ENCODE data around the gene ZNF385A.

ZNF385A gene

DNA sequence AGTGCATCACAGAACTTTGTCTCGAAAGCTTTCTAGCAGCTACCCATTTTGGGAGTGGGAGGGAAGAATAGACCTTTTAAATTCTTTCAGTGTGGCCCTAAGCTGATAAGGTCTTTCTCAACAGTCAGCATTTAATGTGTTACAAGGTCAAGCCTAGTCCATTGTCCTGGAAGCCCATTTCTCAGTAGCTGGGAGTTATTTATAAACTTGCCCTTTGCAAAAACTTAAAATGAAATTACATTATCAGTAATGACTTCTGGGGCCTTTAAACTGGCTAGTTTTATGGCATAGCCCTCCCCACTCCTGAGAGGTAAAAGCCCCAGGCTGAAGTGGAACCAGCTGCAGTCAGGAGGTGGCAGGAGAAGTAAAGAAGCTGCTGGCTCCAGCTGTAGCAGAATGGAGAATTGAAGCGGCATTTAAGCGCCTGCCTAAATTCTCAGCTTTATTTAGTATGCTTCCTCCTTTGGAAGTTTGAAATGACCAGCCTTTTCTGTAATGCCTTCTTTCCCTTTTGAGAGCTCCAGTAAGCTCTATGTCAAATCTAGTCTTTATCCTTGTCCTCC lies 47.2 kb downstream of the ZNF385A start:
- DNase-seq (ENCODE audit: extremely low spot score), result no peak
- TF ChIP-seq TARDBP (IDR thresholded peaks at IDR 0.05) (no peak), NFRKB (IDR thresholded peaks at IDR 0.05) (no peak), ARNT (IDR thresholded peaks at IDR 0.05) (no peak), LEF1 (IDR thresholded peaks at IDR 0.05; ENCODE audit: borderline replicate concordance) (no peak), BHLHE40 (IDR thresholded peaks at IDR 0.05; ENCODE audit: borderline replicate concordance) (no peak), CTBP1 (IDR thresholded peaks at IDR 0.05; ENCODE audit: borderline replicate concordance) (no peak), FOXM1 (IDR thresholded peaks at IDR 0.05; ENCODE audit: borderline replicate concordance) (no peak), L3MBTL2 (conservative IDR thresholded peaks at IDR 0.05) (no peak), SUZ12 (IDR thresholded peaks at IDR 0.05) (no peak), SP1 (IDR thresholded peaks at IDR 0.05) (no peak)
- TF ChIP-seq, protein P1, sequence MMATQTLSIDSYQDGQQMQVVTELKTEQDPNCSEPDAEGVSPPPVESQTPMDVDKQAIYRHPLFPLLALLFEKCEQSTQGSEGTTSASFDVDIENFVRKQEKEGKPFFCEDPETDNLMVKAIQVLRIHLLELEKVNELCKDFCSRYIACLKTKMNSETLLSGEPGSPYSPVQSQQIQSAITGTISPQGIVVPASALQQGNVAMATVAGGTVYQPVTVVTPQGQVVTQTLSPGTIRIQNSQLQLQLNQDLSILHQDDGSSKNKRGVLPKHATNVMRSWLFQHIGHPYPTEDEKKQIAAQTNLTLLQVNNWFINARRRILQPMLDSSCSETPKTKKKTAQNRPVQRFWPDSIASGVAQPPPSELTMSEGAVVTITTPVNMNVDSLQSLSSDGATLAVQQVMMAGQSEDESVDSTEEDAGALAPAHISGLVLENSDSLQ (IDR thresholded peaks at IDR 0.05), result no peak
- ChIA-PET POLR2A (interaction anchor here (0.6 to 3.6 kb wide), 4 partner anchors 13 to 57 kb away, joined by 3 to 14 read pairs (median 6); partner anchors contain the start of genes CBX5, COPZ1 and HNRNPA1), CTCF (interaction anchor here (0.7 to 3.3 kb wide), 15 partner anchors 10 to 311 kb away, joined by 3 to 17 read pairs (median 7); partner anchors contain the start of gene COPZ1)

DNA sequence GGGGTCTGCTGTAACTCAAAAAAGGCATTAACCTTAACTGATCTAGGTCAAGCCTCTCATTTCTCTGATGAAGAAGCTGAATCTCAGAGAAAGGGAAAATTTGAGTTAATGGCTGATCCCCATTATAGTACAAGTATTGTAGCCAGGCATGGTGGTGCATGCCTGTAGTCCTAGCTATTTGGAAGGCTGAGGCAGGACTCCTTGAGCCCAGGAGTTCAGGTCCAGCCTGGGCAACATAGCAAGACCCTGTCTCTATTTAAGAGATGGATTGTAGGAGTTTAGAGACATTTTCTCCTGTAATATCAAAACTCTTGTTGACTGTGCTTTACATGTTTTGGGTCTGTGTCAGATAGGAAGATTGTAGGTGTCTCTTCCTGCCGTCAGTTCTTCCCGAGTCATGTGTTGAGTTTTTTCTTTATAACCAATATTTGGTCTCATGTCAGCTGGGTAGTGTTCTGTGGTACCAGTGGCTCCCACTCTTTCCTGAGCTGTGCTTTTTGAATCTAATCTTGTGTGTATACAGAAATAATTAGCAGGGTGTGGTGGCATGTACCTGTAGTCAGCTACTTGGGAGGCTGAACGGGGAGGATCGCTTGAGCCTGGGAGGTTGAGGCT lies 51.0 kb downstream of the ZNF385A start:
- ChIA-PET POLR2A (interaction anchor here (0.6 to 3.6 kb wide), 4 partner anchors 9 to 53 kb away, joined by 3 to 16 read pairs (median 12); partner anchors contain the start of genes CBX5, COPZ1 and HNRNPA1), CTCF (interaction anchor here (0.7 to 1.7 kb wide), 6 partner anchors 9 to 194 kb away, joined by 3 to 9 read pairs (median 4); partner anchors contain the start of gene COPZ1)
- no peak for TF ChIP-seq LEF1 (IDR thresholded peaks at IDR 0.05; ENCODE audit: borderline replicate concordance)
- TF ChIP-seq ZNF384 (IDR thresholded peaks at IDR 0.05), result no peak
- TF ChIP-seq FOXM1 (IDR thresholded peaks at IDR 0.05; ENCODE audit: borderline replicate concordance), result no peak
- TF ChIP-seq, protein P1 (IDR thresholded peaks at IDR 0.05), result no peak
- TF ChIP-seq BHLHE40 (IDR thresholded peaks at IDR 0.05; ENCODE audit: borderline replicate concordance), result no peak
- no peak for TF ChIP-seq L3MBTL2 (conservative IDR thresholded peaks at IDR 0.05)
- no peak for TF ChIP-seq CTBP1 (IDR thresholded peaks at IDR 0.05; ENCODE audit: borderline replicate concordance)
- no peak for TF ChIP-seq ELF4 (IDR thresholded peaks at IDR 0.05)
- no peak for TF ChIP-seq HDGF (IDR thresholded peaks at IDR 0.05; ENCODE audit: borderline replicate concordance)
- no peak for TF ChIP-seq FOXK2 (IDR thresholded peaks at IDR 0.05)
- no peak for TF ChIP-seq ARNT (IDR thresholded peaks at IDR 0.05)
- no peak for TF ChIP-seq FOXA1 (IDR thresholded peaks at IDR 0.05)
- no peak for TF ChIP-seq NFRKB (IDR thresholded peaks at IDR 0.05)
- DNase-seq (ENCODE audit: extremely low spot score), result no peak

DNA sequence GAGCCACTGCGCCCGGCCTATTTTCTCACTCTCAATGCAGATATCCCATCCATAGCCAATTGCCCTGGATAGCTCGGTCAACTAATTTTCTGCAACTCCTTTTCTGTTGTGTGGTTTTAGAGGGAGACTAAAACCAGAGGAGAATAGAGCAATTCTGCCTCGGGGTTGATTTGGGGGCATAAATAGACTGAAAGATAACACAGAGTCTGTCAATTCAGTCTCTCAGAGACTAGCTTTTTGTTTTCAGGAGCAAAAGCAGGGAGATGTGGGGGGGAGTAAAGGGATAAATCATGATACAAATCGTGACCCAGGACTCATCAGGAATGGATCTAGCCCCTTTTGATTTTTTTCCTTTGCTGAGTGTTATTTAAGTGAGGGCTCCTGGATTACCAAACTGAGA lies 53.1 kb downstream of the ZNF385A start:
- DNase-seq (ENCODE audit: extremely low spot score), result no peak
- CTCF ChIA-PET, result interaction anchor here (0.8 kb wide), 1 partner anchor 48 kb away, joined by 3 read pairs; no protein-coding TSS in a partner anchor

DNA sequence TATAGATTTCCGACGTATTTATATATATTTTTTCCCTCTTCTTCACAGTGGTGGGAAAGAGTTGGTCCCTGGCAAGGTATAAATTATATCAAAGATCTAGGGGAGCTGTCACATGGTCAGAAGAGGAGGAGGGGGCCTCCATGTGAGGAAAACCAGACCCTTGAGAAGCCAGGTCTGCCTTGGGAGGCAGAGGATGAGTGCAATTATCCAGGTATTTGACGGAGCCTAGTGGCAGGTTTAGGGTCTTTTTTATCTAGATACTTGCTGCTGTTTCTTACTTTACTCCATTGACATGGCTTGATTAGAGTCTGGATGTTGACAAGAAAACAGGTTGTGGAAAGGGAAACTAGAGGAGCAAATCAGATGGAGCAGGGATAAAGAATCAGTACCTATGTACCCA lies 54.1 kb downstream of the ZNF385A start:
- CTCF ChIA-PET, result no interaction called here
- POLR2A ChIA-PET, result interaction anchor here (1.8 kb wide), 1 partner anchor 29 kb away, joined by 4 read pairs; no protein-coding TSS in a partner anchor
- no peak for DNase-seq (ENCODE audit: extremely low spot score)
- TF ChIP-seq TARDBP (IDR thresholded peaks at IDR 0.05) (no peak), FOXA1 (IDR thresholded peaks at IDR 0.05) (no peak), BHLHE40 (IDR thresholded peaks at IDR 0.05; ENCODE audit: borderline replicate concordance) (no peak), HDGF (IDR thresholded peaks at IDR 0.05; ENCODE audit: borderline replicate concordance) (no peak), SUZ12 (IDR thresholded peaks at IDR 0.05) (no peak), ZNF384 (IDR thresholded peaks at IDR 0.05) (no peak), CTBP1 (IDR thresholded peaks at IDR 0.05; ENCODE audit: borderline replicate concordance) (no peak)

More for the DNA sequence above, 53.1 kb downstream of the ZNF385A start:
- TF ChIP-seq SP1 (IDR thresholded peaks at IDR 0.05), result no peak
- TF ChIP-seq ZNF384 (IDR thresholded peaks at IDR 0.05), result no peak
- no peak for TF ChIP-seq SUZ12 (IDR thresholded peaks at IDR 0.05)
- no peak for TF ChIP-seq TARDBP (IDR thresholded peaks at IDR 0.05)
- no peak for TF ChIP-seq BHLHE40 (IDR thresholded peaks at IDR 0.05; ENCODE audit: borderline replicate concordance)
- TF ChIP-seq FOXA1 (IDR thresholded peaks at IDR 0.05), result no peak
- TF ChIP-seq NFRKB (IDR thresholded peaks at IDR 0.05), result no peak
- no peak for TF ChIP-seq LEF1 (IDR thresholded peaks at IDR 0.05; ENCODE audit: borderline replicate concordance)
- no peak for TF ChIP-seq ARNT (IDR thresholded peaks at IDR 0.05)
- TF ChIP-seq ELF4 (IDR thresholded peaks at IDR 0.05), result no peak
- TF ChIP-seq HDGF (IDR thresholded peaks at IDR 0.05; ENCODE audit: borderline replicate concordance), result no peak
- no peak for TF ChIP-seq L3MBTL2 (conservative IDR thresholded peaks at IDR 0.05)
- TF ChIP-seq FOXK2 (IDR thresholded peaks at IDR 0.05), result no peak
- no peak for TF ChIP-seq CTBP1 (IDR thresholded peaks at IDR 0.05; ENCODE audit: borderline replicate concordance)
- TF ChIP-seq FOXM1 (IDR thresholded peaks at IDR 0.05; ENCODE audit: borderline replicate concordance), result no peak
- POLR2A ChIA-PET, result interaction anchor here (1.8 to 3.6 kb wide), 2 partner anchors 28 to 51 kb away, joined by 4 to 14 read pairs; partner anchors contain the start of genes CBX5 and HNRNPA1

DNA sequence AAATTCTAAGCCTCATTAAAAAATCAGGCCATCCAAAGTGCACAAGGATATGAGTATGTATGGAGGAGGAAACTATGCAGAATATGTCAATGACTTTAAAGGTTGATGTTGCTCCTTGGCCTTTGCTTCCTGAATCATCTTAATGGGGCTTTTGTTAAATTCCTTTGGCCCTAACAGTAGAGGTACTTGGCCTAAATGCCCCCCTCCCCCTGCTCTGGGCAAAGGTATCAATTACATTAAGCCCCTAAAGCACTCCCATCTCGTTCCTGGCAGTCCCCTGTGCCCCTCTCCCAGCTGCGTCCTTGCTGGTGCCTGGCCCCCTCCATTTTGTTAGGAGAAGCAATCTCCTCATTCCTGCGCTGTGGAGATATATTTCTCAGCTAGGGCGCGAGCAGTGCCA lies 54.8 kb downstream of the ZNF385A start:
- ChIA-PET CTCF (no interaction called here), POLR2A (interaction anchor here (1.8 kb wide), 1 partner anchor 29 kb away, joined by 4 read pairs; no protein-coding TSS in a partner anchor)
- no peak for TF ChIP-seq HDGF (IDR thresholded peaks at IDR 0.05; ENCODE audit: borderline replicate concordance)
- TF ChIP-seq LEF1 (IDR thresholded peaks at IDR 0.05; ENCODE audit: borderline replicate concordance), result no peak
- DNase-seq (ENCODE audit: extremely low spot score), result no peak

DNA sequence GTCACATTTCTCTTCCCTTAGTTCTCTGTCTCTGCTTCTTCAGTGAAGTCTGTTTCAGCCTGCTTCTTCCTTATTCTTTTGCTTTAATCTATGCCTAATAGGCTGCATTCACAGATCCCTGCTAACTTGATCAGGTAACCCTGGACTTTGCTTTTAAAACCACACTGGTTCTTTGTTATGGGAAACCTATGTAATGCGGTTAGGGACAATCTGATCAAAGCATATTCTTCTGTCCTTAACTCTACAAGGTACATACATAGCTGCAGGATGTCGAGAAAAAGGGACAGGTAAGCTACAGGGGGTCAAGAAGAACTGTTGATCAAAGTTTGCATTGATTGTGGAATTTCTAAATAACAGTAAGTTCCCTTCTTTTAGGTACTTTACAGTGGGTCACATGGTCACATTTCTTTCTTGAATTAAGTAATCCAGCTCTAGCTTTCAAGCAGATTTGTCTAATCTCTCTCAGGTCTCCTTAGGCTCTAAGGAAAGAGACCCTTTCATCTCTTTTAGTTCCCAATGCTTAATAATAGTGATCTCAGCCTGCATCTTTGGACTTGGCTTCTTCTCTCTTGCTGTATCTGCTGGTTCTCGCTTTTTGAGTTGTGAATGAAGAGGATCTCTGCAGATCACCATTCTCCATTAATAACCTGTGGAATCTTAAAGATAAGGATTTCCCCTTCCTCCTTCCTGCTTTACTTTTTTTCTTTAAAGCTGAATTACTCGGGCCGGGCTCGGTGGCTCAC lies 55.8 kb downstream of the ZNF385A start:
- CTCF ChIA-PET, result interaction anchor here (0.9 kb wide), 1 partner anchor 30 kb away, joined by 3 read pairs; no protein-coding TSS in a partner anchor
- POLR2A ChIA-PET, result interaction anchor here (1.7 kb wide), 1 partner anchor 48 kb away, joined by 5 read pairs; the partner anchor contains the start of genes CBX5 and HNRNPA1

More for the DNA sequence above, 55.8 kb downstream of the ZNF385A start:
- TF ChIP-seq ZNF384 (IDR thresholded peaks at IDR 0.05), result no peak
- no peak for TF ChIP-seq TARDBP (IDR thresholded peaks at IDR 0.05)
- no peak for TF ChIP-seq CTBP1 (IDR thresholded peaks at IDR 0.05; ENCODE audit: borderline replicate concordance)
- TF ChIP-seq L3MBTL2 (conservative IDR thresholded peaks at IDR 0.05), result no peak
- TF ChIP-seq SP1 (IDR thresholded peaks at IDR 0.05), result no peak
- no peak for TF ChIP-seq FOXM1 (IDR thresholded peaks at IDR 0.05; ENCODE audit: borderline replicate concordance)
- no peak for DNase-seq (ENCODE audit: extremely low spot score)

Data from HEK293T (cell line).